ENCODE data around the gene KIR2DL4. TPM values are rescaled to one million over a fixed set of nuclear protein-coding genes. Genes with fewer than 3 reads are reported as not detected.
"Not testable (repeated sequence)": the region's sequence is repeated elsewhere in the genome, so short reads cannot be mapped to it uniquely, and the experiment has no call there.

KIR2DL4 gene
- polyA plus RNA-seq, 4 donors = 0.09 to 0.10 TPM; not detected in 2

DNA sequence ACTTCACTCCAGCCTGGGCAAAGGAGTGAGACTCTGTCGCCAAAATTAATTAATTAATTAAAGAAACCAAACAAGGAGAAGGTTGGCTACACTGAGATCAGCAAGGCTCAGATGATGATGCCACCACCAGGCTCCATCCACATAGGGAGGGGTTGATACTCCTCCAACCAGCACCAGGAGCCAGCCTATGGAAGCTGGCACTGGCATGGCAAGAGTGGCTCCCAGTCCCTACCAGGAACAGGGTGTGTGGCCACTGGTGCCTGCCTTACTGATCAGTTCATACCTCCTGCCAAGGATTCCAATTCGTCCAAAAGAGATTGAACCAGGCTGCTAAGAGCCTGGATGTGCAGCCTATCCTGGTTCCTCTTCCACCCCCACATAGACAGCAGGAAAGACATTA is 30.7 kb upstream of the KIR2DL4 start:
- not testable (repeated sequence) for H3K36me3 ChIP-seq (ENCODE audit: control insufficient read depth in 3 of 3, insufficient read depth in 2 of 3, low read depth in 1 of 3, low read length in 3 of 3); H3K27ac ChIP-seq (ENCODE audit: low read depth in 1 of 3, low read length in 2 of 3); H3K4me3 ChIP-seq (ENCODE audit: low read depth in 1 of 3, low read length in 3 of 3); H3K4me1 ChIP-seq (ENCODE audit: control insufficient read depth in 3 of 3, insufficient read depth in 2 of 3, low read depth in 1 of 3, low read length in 2 of 3); H3K27me3 ChIP-seq (ENCODE audit: control insufficient read depth in 3 of 3, insufficient read depth in 3 of 3, low read length in 3 of 3); DNase-seq; FAIRE-seq
- peaks cover 0 to 28% of the 10 kb centered on the region in 2 donors for H3K9me3 ChIP-seq (ENCODE audit: control insufficient read depth in 2 of 2, insufficient read depth in 1 of 2, low read depth in 1 of 2, low read length in 1 of 2)
- WGBS, 3 donors = 32 to 41% (median 34%) methylated on average over 2 of the region's 2 CpGs

DNA sequence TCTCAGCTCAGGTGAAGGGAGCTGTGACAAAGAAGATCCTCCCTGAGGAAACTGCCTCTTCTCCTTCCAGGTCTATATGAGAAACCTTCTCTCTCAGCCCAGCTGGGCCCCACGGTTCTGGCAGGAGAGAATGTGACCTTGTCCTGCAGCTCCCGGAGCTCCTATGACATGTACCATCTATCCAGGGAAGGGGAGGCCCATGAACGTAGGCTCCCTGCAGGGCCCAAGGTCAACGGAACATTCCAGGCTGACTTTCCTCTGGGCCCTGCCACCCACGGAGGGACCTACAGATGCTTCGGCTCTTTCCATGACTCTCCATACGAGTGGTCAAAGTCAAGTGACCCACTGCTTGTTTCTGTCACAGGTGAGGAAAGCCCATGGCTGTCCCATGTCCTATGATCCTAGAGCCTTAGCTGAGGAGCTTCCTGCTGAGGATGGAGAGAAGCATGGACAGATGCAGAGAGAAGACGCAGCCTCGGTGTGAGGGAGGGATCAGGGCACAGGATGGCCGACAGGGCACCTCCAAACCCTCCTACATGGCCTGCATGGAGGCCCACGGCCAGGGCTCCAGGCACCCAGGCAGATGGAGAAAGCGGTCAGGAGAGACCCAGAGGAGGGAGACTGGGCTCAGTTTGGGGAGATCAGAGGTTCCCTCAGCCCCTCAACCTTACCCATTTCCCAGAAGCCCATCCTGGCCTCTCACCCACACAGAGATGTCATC is 28.2 kb upstream of the KIR2DL4 start:
- DNase-seq; H3K27me3 ChIP-seq (ENCODE audit: control insufficient read depth in 3 of 3, insufficient read depth in 3 of 3, low read length in 3 of 3); H3K27ac ChIP-seq (ENCODE audit: low read depth in 1 of 3, low read length in 2 of 3); FAIRE-seq; H3K36me3 ChIP-seq (ENCODE audit: control insufficient read depth in 3 of 3, insufficient read depth in 2 of 3, low read depth in 1 of 3, low read length in 3 of 3); H3K4me1 ChIP-seq (ENCODE audit: control insufficient read depth in 3 of 3, insufficient read depth in 2 of 3, low read depth in 1 of 3, low read length in 2 of 3); H3K4me3 ChIP-seq (ENCODE audit: low read depth in 1 of 3, low read length in 3 of 3): not testable (repeated sequence)
- peaks cover 0 to 24% of the 10 kb centered on the region in 2 donors for H3K9me3 ChIP-seq (ENCODE audit: control insufficient read depth in 2 of 2, insufficient read depth in 1 of 2, low read depth in 1 of 2, low read length in 1 of 2)
- 74 to 81% (median 81%) methylated on average over 12 of the region's 12 CpGs for WGBS, 3 donors

DNA sequence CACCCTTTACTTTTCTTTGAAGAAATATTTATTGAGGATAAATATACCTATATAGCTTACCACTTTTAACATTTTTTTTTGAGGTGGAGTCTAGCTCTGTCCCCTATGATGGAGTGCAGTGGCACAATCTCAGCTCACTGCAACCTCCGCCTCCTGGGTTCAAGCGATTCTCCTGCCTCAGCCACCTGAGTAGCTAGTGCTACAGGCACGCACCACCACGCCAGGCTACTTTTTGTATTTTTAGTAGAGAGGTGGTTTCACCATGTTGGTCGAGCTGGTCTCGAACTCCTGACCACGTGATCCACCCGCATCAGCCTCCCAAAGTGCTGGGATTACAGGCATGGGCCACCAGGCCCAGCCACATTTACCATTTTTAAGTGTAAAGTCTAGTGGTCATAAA is 27.6 kb upstream of the KIR2DL4 start:
- WGBS, 3 donors = 67 to 80% (median 69%) methylated on average over 8 of the region's 8 CpGs
- not testable (repeated sequence) for FAIRE-seq; DNase-seq; H3K27me3 ChIP-seq (ENCODE audit: control insufficient read depth in 3 of 3, insufficient read depth in 3 of 3, low read length in 3 of 3); H3K36me3 ChIP-seq (ENCODE audit: control insufficient read depth in 3 of 3, insufficient read depth in 2 of 3, low read depth in 1 of 3, low read length in 3 of 3); H3K4me3 ChIP-seq (ENCODE audit: low read depth in 1 of 3, low read length in 3 of 3); H3K27ac ChIP-seq (ENCODE audit: low read depth in 1 of 3, low read length in 2 of 3); H3K4me1 ChIP-seq (ENCODE audit: control insufficient read depth in 3 of 3, insufficient read depth in 2 of 3, low read depth in 1 of 3, low read length in 2 of 3)
- peaks cover 0 to 19% of the 10 kb centered on the region in 2 donors for H3K9me3 ChIP-seq (ENCODE audit: control insufficient read depth in 2 of 2, insufficient read depth in 1 of 2, low read depth in 1 of 2, low read length in 1 of 2)

DNA sequence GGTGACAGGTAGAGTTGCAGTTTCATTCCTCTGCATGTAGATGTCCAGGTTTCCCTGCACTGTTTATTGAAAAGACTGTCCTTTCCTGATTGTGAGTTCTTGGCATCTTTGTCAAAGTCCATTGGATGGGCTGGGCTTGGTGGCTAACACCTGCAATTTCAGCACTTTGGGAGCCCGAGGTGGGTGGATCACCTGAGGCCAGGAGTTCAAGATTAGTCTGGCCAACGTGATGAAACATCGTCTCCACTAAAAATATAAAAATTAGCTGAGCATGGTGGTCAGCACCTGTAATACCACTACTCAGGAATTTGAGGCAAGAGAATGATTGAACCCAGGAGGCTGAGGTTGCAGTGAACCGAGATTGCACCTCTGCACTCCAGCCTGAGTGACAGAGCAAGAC is 25.6 kb upstream of the KIR2DL4 start:
- 35 to 59% (median 54%) methylated on average over 2 to 4 of the region's 4 CpGs for WGBS, 3 donors
- FAIRE-seq = not testable (repeated sequence)

DNA sequence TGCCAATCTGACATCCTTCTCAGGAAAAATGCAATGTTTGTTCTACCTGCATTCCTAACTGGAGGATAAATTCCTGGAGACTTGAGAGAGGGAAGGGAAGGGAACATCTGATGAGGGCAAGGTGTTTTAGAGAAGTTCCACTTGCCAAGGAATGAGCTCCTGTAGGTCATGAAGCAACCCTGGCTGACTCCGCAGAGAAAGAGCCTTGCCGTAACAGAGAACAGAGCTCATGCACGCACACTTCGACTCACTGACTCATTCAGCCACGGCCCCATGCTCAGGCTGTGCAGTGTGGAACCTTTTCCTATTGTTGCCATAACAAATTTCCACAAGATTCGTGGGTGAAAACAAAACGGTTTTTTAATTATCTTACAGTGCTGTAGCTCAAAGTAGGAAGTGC is 24.5 kb upstream of the KIR2DL4 start:
- not testable (repeated sequence) for H3K27me3 ChIP-seq (ENCODE audit: control insufficient read depth in 3 of 3, insufficient read depth in 3 of 3, low read length in 3 of 3); H3K4me1 ChIP-seq (ENCODE audit: control insufficient read depth in 3 of 3, insufficient read depth in 2 of 3, low read depth in 1 of 3, low read length in 2 of 3); H3K9me3 ChIP-seq (ENCODE audit: control insufficient read depth in 2 of 2, insufficient read depth in 1 of 2, low read depth in 1 of 2, low read length in 1 of 2); H3K27ac ChIP-seq (ENCODE audit: low read depth in 1 of 3, low read length in 2 of 3); H3K36me3 ChIP-seq (ENCODE audit: control insufficient read depth in 3 of 3, insufficient read depth in 2 of 3, low read depth in 1 of 3, low read length in 3 of 3); DNase-seq; H3K4me3 ChIP-seq (ENCODE audit: low read depth in 1 of 3, low read length in 3 of 3); FAIRE-seq
- WGBS, 3 donors = 64 to 70% (median 69%) methylated on average over 7 of the region's 7 CpGs

More for the DNA sequence above, 25.6 kb upstream of the KIR2DL4 start:
- DNase-seq; H3K36me3 ChIP-seq (ENCODE audit: control insufficient read depth in 3 of 3, insufficient read depth in 2 of 3, low read depth in 1 of 3, low read length in 3 of 3); H3K9me3 ChIP-seq (ENCODE audit: control insufficient read depth in 2 of 2, insufficient read depth in 1 of 2, low read depth in 1 of 2, low read length in 1 of 2); H3K27ac ChIP-seq (ENCODE audit: low read depth in 1 of 3, low read length in 2 of 3); H3K27me3 ChIP-seq (ENCODE audit: control insufficient read depth in 3 of 3, insufficient read depth in 3 of 3, low read length in 3 of 3); H3K4me1 ChIP-seq (ENCODE audit: control insufficient read depth in 3 of 3, insufficient read depth in 2 of 3, low read depth in 1 of 3, low read length in 2 of 3); H3K4me3 ChIP-seq (ENCODE audit: low read depth in 1 of 3, low read length in 3 of 3): not testable (repeated sequence)

DNA sequence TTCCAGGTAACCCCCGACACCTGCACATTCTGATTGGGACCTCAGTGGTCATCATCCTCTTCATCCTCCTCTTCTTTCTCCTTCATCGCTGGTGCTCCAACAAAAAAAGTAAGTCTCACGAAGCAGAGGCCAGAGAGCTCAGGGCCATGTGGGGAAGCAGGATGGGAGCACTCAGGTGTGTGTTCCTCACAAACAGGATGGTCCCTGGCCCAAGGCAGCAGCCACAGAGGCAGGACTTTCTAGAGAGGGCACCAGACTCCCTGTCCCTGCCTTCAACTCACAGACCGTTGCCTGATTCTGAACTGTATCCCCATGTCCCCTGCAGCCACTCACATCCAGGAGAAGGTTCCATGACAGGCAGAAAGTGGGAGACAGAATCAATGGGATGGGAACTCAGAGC is 20.5 kb upstream of the KIR2DL4 start:
- H3K36me3 ChIP-seq (ENCODE audit: control insufficient read depth in 3 of 3, insufficient read depth in 2 of 3, low read depth in 1 of 3, low read length in 3 of 3); H3K27me3 ChIP-seq (ENCODE audit: control insufficient read depth in 3 of 3, insufficient read depth in 3 of 3, low read length in 3 of 3); H3K27ac ChIP-seq (ENCODE audit: low read depth in 1 of 3, low read length in 2 of 3); FAIRE-seq; H3K4me1 ChIP-seq (ENCODE audit: control insufficient read depth in 3 of 3, insufficient read depth in 2 of 3, low read depth in 1 of 3, low read length in 2 of 3); H3K4me3 ChIP-seq (ENCODE audit: low read depth in 1 of 3, low read length in 3 of 3); H3K9me3 ChIP-seq (ENCODE audit: control insufficient read depth in 2 of 2, insufficient read depth in 1 of 2, low read depth in 1 of 2, low read length in 1 of 2); DNase-seq: not testable (repeated sequence)
- 73 to 79% (median 76%) methylated on average over 4 of the region's 4 CpGs for WGBS, 3 donors

DNA sequence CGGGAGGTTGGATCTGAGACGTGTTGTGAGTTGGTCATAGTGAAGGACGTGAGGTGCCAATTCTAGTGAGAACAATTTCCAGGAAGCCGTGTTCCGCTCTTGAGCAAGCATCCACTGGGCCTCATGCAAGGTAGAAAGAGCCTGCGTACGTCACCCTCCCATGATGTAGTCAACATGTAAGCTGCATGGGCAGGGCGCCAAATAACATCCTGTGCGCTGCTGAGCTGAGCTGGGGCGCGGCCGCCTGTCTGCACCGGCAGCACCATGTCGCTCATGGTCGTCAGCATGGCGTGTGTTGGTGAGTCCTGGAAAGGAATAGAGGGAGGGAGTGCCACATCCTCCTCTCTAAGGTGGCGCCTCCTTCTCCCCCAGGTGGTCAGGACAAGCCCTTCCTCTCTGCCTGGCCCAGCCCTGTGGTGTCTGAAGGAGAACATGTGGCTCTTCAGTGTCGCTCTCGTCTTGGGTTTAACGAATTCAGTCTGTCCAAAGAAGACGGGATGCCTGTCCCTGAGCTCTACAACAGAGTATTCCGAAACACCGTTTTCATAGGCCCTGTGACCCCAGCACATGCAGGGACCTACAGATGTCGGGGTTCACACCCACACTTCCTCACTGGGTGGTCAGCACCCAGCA is 17.2 kb upstream of the KIR2DL4 start:
- WGBS, 3 donors = 86 to 89% (median 89%) methylated on average over 23 to 24 of the region's 24 CpGs
- DNase-seq; H3K4me3 ChIP-seq (ENCODE audit: low read depth in 1 of 3, low read length in 3 of 3); H3K4me1 ChIP-seq (ENCODE audit: control insufficient read depth in 3 of 3, insufficient read depth in 2 of 3, low read depth in 1 of 3, low read length in 2 of 3); H3K36me3 ChIP-seq (ENCODE audit: control insufficient read depth in 3 of 3, insufficient read depth in 2 of 3, low read depth in 1 of 3, low read length in 3 of 3); H3K27me3 ChIP-seq (ENCODE audit: control insufficient read depth in 3 of 3, insufficient read depth in 3 of 3, low read length in 3 of 3); FAIRE-seq; H3K27ac ChIP-seq (ENCODE audit: low read depth in 1 of 3, low read length in 2 of 3): not testable (repeated sequence)
- H3K9me3 ChIP-seq (ENCODE audit: control insufficient read depth in 2 of 2, insufficient read depth in 1 of 2, low read depth in 1 of 2, low read length in 1 of 2) = peaks cover 0 to 11% of the 10 kb centered on the region in 2 donors

DNA sequence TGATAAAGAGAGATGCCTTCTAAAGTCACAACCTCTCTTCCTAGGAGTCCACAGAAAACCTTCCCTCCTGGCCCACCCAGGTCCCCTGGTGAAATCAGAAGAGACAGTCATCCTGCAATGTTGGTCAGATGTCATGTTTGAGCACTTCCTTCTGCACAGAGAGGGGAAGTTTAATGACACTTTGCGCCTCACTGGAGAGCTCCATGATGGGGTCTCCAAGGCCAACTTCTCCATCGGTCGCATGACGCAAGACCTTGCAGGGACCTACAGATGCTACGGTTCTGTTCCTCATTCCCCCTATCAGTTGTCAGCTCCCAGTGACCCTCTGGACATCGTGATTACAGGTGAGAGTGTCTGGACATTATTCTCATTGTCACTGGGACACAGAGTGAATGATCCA is 15.3 kb upstream of the KIR2DL4 start:
- H3K9me3 ChIP-seq (ENCODE audit: control insufficient read depth in 2 of 2, insufficient read depth in 1 of 2, low read depth in 1 of 2, low read length in 1 of 2) = peaks cover 0 to 11% of the 10 kb centered on the region in 2 donors
- not testable (repeated sequence) for FAIRE-seq; H3K36me3 ChIP-seq (ENCODE audit: control insufficient read depth in 3 of 3, insufficient read depth in 2 of 3, low read depth in 1 of 3, low read length in 3 of 3); H3K4me1 ChIP-seq (ENCODE audit: control insufficient read depth in 3 of 3, insufficient read depth in 2 of 3, low read depth in 1 of 3, low read length in 2 of 3); H3K4me3 ChIP-seq (ENCODE audit: low read depth in 1 of 3, low read length in 3 of 3); H3K27me3 ChIP-seq (ENCODE audit: control insufficient read depth in 3 of 3, insufficient read depth in 3 of 3, low read length in 3 of 3); DNase-seq; H3K27ac ChIP-seq (ENCODE audit: low read depth in 1 of 3, low read length in 2 of 3)
- 77 to 84% (median 79%) methylated on average over 6 of the region's 6 CpGs for WGBS, 3 donors
